Kidney capillary endothelial cell (primary cell): ENCODE results near the gene TMED4.
"Not testable (repeated sequence)": the region's sequence is repeated elsewhere in the genome, so short reads cannot be mapped to it uniquely, and the experiment has no call there.

Experiments used
- DNase-seq: peaks from one replicate; pipeline ENCODE4 v3.0.0-alpha.2; 2018; ENCODE audit warnings: low spot score

TMED4 gene

GRCh38 chr7:44568771-44569560 lies 13.1 kb downstream of the TMED4 start:
- DNase-seq: no peak

- no peak for DNase-seq
Measured at GRCh38 chr7:44567884-44568283, 14.1 kb downstream of the TMED4 start.

GRCh38 chr7:44566680-44567079 lies 15.4 kb downstream of the TMED4 start:
- no peak for DNase-seq

- no peak for DNase-seq
Measured at GRCh38 chr7:44565795-44566559, 16.1 kb downstream of the TMED4 start.

- peak; percentile 57 for DNase-seq
Measured at GRCh38 chr7:44565097-44565794, 16.8 kb downstream of the TMED4 start.

- no peak for DNase-seq
Measured at GRCh38 chr7:44564606-44565005, 17.4 kb downstream of the TMED4 start.

- no peak for DNase-seq
Measured at GRCh38 chr7:44563171-44563679, 18.8 kb downstream of the TMED4 start.

GRCh38 chr7:44562622-44562962 lies 19.4 kb downstream of the TMED4 start:
- not testable (repeated sequence) for DNase-seq

- DNase-seq: no peak
Measured at GRCh38 chr7:44561962-44562621, 19.9 kb downstream of the TMED4 start.

- DNase-seq: no peak
Measured at GRCh38 chr7:44561481-44561880, 20.6 kb downstream of the TMED4 start.

GRCh38 chr7:44559485-44559884 lies 22.5 kb downstream of the TMED4 start:
- no peak for DNase-seq

- no peak for DNase-seq
Measured at GRCh38 chr7:44557485-44557884, 24.5 kb downstream of the TMED4 start.

- no peak for DNase-seq
Measured at GRCh38 chr7:44555350-44555749, 26.7 kb downstream of the TMED4 start.

- not testable (repeated sequence) for DNase-seq
Measured at GRCh38 chr7:44552473-44553005, 29.5 kb downstream of the TMED4 start.

- DNase-seq: no peak
Measured at GRCh38 chr7:44549457-44549856, 32.6 kb downstream of the TMED4 start.

GRCh38 chr7:44548893-44549292 lies 33.1 kb downstream of the TMED4 start:
- no peak for DNase-seq

- no peak for DNase-seq
Measured at GRCh38 chr7:44547536-44548231, 34.3 kb downstream of the TMED4 start.

GRCh38 chr7:44541876-44542610 lies 40.0 kb downstream of the TMED4 start:
- no peak for DNase-seq

- no peak for DNase-seq
Measured at GRCh38 chr7:44541028-44541869, 40.8 kb downstream of the TMED4 start, which contains the start of gene NPC1L1. Gene NPC1L1, minus strand, starts transcription at chr7:44541330. Its CDS starts 71 bp downstream, at chr7:44541259.
